GM21786 (cell line): ENCODE data around the gene FAM83C.

Experiments
- ATAC-seq: cut with Tn5 transposase; IDR thresholded peaks from one replicate; pipeline ENCODE4 v1.9.1; 2021; ENCODE audit not compliant: unreplicated experiment

FAM83C gene

GRCh38 chr20:35238735-35239134 lies 53.5 kb downstream of the FAM83C start:
- ATAC-seq: no peak

- ATAC-seq: no peak
Measured at GRCh38 chr20:35238170-35238569, 54.1 kb downstream of the FAM83C start.

- ATAC-seq: no peak
Measured at GRCh38 chr20:35237486-35237885, 54.7 kb downstream of the FAM83C start.

- no peak for ATAC-seq
Measured at GRCh38 chr20:35235881-35236280, 56.3 kb downstream of the FAM83C start.
